ENCODE measurements around the gene SLC30A2.

SLC30A2 gene

DNA sequence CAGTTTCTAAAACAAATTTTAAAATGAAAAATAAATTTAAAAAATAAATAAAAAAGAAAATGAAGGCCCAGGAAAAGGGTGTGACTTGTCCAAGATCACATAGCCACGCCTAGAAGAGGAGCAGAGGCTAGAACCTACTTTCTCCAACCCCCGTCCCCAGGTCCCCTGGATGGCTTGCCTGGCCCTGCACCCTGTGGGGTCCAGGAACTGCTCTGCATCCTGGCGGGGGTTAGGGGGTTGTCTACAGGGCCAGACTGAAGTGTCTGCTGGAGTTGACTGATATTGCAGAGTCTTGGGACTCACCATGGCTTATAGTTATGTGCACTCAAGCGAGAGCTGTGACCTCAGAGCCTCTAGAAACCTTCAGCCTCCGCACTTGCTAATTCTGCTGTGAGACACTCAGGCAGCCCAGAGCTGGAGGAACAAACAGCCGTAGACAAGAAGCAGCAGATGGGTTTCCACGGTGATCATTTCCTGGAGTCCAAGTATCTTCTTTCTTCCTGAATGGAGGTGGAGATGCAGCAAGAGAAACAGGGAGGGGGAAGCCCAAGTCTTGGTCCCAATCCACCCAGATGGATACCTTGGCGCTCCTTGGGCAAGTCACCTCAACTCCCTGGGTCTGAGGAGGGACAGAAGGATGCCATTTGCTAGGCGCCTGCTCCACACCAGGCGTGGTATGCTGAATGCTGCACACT is 29.5 kb downstream of the SLC30A2 start:
- no peaks in the 10 kb centered on the region for H3K27me3 ChIP-seq (replicated peaks)
- no peak for DNase-seq
- no peaks in the 10 kb centered on the region for H3K36me3 ChIP-seq (replicated peaks)
- in situ Hi-C loops (cut with HindIII; ENCODE audit: low pct_ligation_motif_present, low sequenced_read_pairs): no loop called here
- no peak overlapping the region for H3K4me3 ChIP-seq (ENCODE audit: low read depth, low read length)
- TF ChIP-seq, protein P1, sequence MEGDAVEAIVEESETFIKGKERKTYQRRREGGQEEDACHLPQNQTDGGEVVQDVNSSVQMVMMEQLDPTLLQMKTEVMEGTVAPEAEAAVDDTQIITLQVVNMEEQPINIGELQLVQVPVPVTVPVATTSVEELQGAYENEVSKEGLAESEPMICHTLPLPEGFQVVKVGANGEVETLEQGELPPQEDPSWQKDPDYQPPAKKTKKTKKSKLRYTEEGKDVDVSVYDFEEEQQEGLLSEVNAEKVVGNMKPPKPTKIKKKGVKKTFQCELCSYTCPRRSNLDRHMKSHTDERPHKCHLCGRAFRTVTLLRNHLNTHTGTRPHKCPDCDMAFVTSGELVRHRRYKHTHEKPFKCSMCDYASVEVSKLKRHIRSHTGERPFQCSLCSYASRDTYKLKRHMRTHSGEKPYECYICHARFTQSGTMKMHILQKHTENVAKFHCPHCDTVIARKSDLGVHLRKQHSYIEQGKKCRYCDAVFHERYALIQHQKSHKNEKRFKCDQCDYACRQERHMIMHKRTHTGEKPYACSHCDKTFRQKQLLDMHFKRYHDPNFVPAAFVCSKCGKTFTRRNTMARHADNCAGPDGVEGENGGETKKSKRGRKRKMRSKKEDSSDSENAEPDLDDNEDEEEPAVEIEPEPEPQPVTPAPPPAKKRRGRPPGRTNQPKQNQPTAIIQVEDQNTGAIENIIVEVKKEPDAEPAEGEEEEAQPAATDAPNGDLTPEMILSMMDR (IDR thresholded peaks at IDR 0.05; ENCODE audit: low read depth, low read length, missing control alignments): no peak
- no peak overlapping the region for H3K27ac ChIP-seq

DNA sequence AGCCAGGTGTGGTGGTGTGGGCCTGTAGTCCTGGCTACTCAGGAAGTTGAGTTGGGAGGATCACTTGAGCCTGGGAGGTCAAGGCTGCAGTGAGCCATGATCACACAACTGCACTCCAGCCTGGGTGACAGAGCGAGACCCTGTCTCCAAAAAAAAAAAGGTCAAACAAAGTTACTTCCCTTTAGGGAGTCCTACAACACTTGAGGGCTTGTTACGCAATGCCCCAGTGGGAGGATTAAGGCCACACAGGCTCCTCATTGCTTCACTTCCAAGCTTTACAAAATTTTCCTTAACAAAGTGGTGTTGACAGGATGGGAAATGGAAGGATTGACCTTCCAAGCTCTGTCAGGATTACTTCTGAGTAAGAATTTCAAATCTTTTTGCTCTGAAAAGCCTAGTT is 30.6 kb downstream of the SLC30A2 start:
- Histone ChIP-seq H3K27me3 (replicated peaks) (no peaks in the 10 kb centered on the region), H3K4me3 (ENCODE audit: low read depth, low read length) (no peak overlapping the region), H3K27ac (no peak overlapping the region), H3K36me3 (replicated peaks) (no peaks in the 10 kb centered on the region)
- TF ChIP-seq, protein P1 (IDR thresholded peaks at IDR 0.05; ENCODE audit: low read depth, low read length, missing control alignments): no peak
- DNase-seq: no peak
- in situ Hi-C loops (cut with HindIII; ENCODE audit: low pct_ligation_motif_present, low sequenced_read_pairs): no loop called here

DNA sequence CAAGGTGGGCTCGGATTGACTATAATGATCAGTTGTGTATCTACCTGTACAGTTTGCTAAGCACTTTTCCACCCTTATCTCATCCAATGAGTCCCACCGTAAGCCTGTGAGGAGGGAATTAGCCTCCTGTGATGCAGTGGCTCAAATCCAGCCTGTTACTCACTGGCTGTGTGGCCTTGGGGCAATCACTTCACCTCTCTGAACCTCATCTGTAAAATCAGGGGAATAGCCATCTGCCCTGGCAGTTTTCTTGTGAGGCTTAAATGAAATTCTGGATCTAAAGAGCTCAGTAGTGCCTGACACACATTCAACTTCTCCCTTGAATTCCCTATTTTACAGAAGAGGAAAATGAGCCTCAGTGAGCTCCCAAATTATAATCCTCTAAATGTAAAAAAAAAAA is 31.7 kb downstream of the SLC30A2 start:
- TF ChIP-seq, protein P1 (IDR thresholded peaks at IDR 0.05; ENCODE audit: low read depth, low read length, missing control alignments): no peak
- DNase-seq: no peak

DNA sequence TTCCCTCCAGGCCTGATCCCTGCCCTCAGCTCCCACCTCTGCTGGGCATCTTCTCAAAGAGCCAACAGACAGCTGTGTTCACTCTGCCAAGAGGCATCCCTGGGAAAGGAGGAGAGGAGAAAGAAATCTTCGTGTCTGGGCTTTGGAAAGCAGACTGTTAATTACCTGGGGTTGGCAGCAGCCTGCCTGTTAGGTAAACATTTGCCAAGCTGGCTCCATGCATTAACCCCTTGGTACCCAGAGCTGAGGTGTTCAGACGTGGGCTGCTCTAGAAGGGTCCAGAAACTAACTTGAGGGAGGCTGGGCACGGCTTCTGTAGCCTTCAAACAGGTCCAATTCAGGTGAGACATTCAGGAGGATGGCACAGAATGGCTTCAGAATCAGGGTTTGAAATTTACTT is 33.1 kb downstream of the SLC30A2 start:
- no peak for DNase-seq
- in situ Hi-C loops (cut with HindIII; ENCODE audit: low pct_ligation_motif_present, low sequenced_read_pairs): no loop called here
- Histone ChIP-seq H3K4me3 (ENCODE audit: low read depth, low read length) (no peak overlapping the region), H3K36me3 (replicated peaks) (no peaks in the 10 kb centered on the region), H3K27ac (no peak overlapping the region), H3K27me3 (replicated peaks) (no peaks in the 10 kb centered on the region)
- TF ChIP-seq, protein P1 (IDR thresholded peaks at IDR 0.05; ENCODE audit: low read depth, low read length, missing control alignments): no peak

More for the DNA sequence above, 31.7 kb downstream of the SLC30A2 start:
- in situ Hi-C loops (cut with HindIII; ENCODE audit: low pct_ligation_motif_present, low sequenced_read_pairs): no loop called here
- no peak overlapping the region for H3K27ac ChIP-seq
- no peaks in the 10 kb centered on the region for H3K36me3 ChIP-seq (replicated peaks)
- H3K27me3 ChIP-seq (replicated peaks): no peaks in the 10 kb centered on the region
- H3K4me3 ChIP-seq (ENCODE audit: low read depth, low read length): no peak overlapping the region

DNA sequence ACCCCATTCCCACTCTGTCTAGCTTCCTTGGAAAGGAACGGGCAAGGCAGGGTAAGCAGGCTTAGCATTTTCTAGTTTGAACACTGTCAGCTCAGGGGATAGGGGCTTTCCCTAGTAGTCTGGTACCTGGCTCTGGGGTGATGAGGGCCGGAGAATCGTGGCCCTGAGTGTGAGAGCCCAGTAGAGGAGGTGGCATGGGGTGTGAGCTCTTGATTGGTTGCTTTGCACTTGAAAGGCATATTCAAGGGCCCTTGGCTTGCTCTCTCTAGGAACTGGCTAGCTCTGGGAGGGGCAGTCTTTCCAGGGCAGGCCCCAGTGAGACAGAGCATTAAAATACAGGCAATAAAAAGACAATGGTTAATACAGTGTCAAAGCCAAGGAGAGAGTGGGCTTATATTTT is 35.1 kb downstream of the SLC30A2 start:
- no peak overlapping the region for H3K27ac ChIP-seq
- DNase-seq: no peak
- no peak overlapping the region for H3K4me3 ChIP-seq (ENCODE audit: low read depth, low read length)
- TF ChIP-seq, protein P1 (IDR thresholded peaks at IDR 0.05; ENCODE audit: low read depth, low read length, missing control alignments): no peak
- H3K27me3 ChIP-seq (replicated peaks): no peaks in the 10 kb centered on the region
- in situ Hi-C loops (cut with HindIII; ENCODE audit: low pct_ligation_motif_present, low sequenced_read_pairs): no loop called here
- H3K36me3 ChIP-seq (replicated peaks): no peaks in the 10 kb centered on the region
